ENCODE results near the gene CEP72.

Gene CEP72

DNA sequence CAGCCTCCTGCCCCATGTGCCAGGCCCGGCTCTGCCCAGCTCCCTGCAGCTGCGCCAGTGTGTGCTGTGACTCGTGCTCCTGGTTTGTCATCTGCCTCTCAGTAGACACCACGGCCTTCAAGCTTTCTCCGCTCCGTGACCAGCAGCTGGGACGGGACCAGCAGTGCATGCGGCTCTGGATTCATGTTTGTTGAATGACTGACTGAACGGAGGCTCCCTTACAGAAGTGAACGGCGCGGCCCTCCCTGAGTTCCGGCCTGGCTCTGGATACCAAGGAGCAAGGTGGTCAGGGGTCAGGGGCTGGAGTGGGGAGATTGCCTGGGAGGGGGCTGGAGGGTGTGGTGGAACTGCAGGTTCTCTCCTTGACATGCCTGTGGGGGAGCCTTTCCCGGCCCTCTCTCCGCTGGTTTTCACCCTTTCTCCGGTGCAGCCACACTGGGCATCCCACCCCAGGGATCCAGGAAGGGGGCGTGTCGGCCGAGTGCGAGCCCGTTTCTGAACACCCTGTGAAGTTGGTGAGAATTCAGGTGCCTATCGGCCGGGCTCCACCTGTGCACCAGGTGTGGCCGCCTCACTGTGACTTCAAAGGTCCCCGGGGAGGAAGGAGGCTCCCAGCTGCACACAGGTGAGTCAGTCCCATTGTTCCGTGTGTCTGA is 11.1 kb upstream of the CEP72 start:
- no peak for DNase-seq (ENCODE audit: low spot score)
- no peaks in the 10 kb centered on the region for H3K4me1 ChIP-seq (ENCODE audit: control insufficient read depth in 2 of 2, insufficient read depth in 1 of 2, low read depth in 1 of 2, low read length in 2 of 2)
- H2AK5ac ChIP-seq (ENCODE audit: low read depth, low read length), result no peak overlapping the region
- H2AFZ ChIP-seq (ENCODE audit: low read length), result no peak overlapping the region
- no peak overlapping the region for H3K4me3 ChIP-seq (ENCODE audit: low read length in 2 of 2)
- H3K4me2 ChIP-seq (ENCODE audit: insufficient read depth, low read length, poor library complexity, severe bottlenecking), result no peak overlapping the region
- no peak overlapping the region for H3K4ac ChIP-seq (ENCODE audit: low read length)
- H4K91ac ChIP-seq (ENCODE audit: low read depth, low read length, poor library complexity), result no peak overlapping the region
- no peak overlapping the region for H3K23ac ChIP-seq (ENCODE audit: low read depth, low read length, poor library complexity)
- no peak overlapping the region for H3K18ac ChIP-seq (ENCODE audit: low read length)
- no peak overlapping the region for H3K14ac ChIP-seq (ENCODE audit: low read length)
- no peak overlapping the region for H3K27ac ChIP-seq (replicated peaks; ENCODE audit: low read length)
- no peak overlapping the region for H2BK120ac ChIP-seq (ENCODE audit: low read depth, low read length)
- H3K27me3 ChIP-seq (ENCODE audit: control insufficient read depth in 3 of 3, insufficient read depth in 3 of 3, low read depth in 1 of 3, low read length in 3 of 3), result peaks cover 0 to 35% (median 0%) of the 10 kb centered on the region in 3 experiments
- no peak overlapping the region for H2BK15ac ChIP-seq (ENCODE audit: low read length)
- no peak overlapping the region for H4K8ac ChIP-seq (ENCODE audit: low read depth, low read length)
- no peak overlapping the region for H2BK5ac ChIP-seq (ENCODE audit: low read length)
- no peak overlapping the region for H2BK12ac ChIP-seq (ENCODE audit: low read length)
- H3K36me3 ChIP-seq (replicated peaks in 1 of 2; ENCODE audit: control insufficient read depth in 2 of 2, insufficient read depth in 2 of 2, low read length in 2 of 2), result no peaks in the 10 kb centered on the region
- H3K79me1 ChIP-seq (ENCODE audit: low read depth, low read length), result no peaks in the 10 kb centered on the region
- WGBS, 2 donors (ENCODE audit: extremely low coverage in 2 of 2, insufficient read length in 2 of 2, insufficient replicate concordance in 1 of 2), result no CpG with 5 or more reads among the region's 26 CpGs
- H3K9me3 ChIP-seq (replicated peaks in 1 of 2; ENCODE audit: control insufficient read depth in 2 of 2, insufficient read depth in 1 of 2, low read depth in 1 of 2, low read length in 2 of 2), result no peaks in the 10 kb centered on the region
- H3K9ac ChIP-seq (ENCODE audit: low read depth, low read length, poor library complexity), result no peak overlapping the region

- Histone ChIP-seq H4K91ac (ENCODE audit: low read depth, low read length, poor library complexity) (no peak overlapping the region), H3K4me2 (ENCODE audit: insufficient read depth, low read length, poor library complexity, severe bottlenecking) (no peak overlapping the region), H3K4ac (ENCODE audit: low read length) (no peak overlapping the region), H2BK12ac (ENCODE audit: low read length) (no peak overlapping the region), H3K14ac (ENCODE audit: low read length) (no peak overlapping the region), H3K18ac (ENCODE audit: low read length) (peak overlapping the region; percentile 13), H3K4me1 (ENCODE audit: control insufficient read depth in 2 of 2, insufficient read depth in 1 of 2, low read depth in 1 of 2, low read length in 2 of 2) (no peaks in the 10 kb centered on the region), H3K9me3 (replicated peaks in 1 of 2; ENCODE audit: control insufficient read depth in 2 of 2, insufficient read depth in 1 of 2, low read depth in 1 of 2, low read length in 2 of 2) (no peaks in the 10 kb centered on the region), H3K27me3 (ENCODE audit: control insufficient read depth in 3 of 3, insufficient read depth in 3 of 3, low read depth in 1 of 3, low read length in 3 of 3) (peaks cover 0 to 26% (median 0%) of the 10 kb centered on the region in 3 experiments), H2BK15ac (ENCODE audit: low read length) (peak overlapping the region; percentile 26), H2AFZ (ENCODE audit: low read length) (no peak overlapping the region), H3K36me3 (replicated peaks in 1 of 2; ENCODE audit: control insufficient read depth in 2 of 2, insufficient read depth in 2 of 2, low read length in 2 of 2) (no peaks in the 10 kb centered on the region), H4K8ac (ENCODE audit: low read depth, low read length) (no peak overlapping the region), H2AK5ac (ENCODE audit: low read depth, low read length) (no peak overlapping the region), H3K23ac (ENCODE audit: low read depth, low read length, poor library complexity) (no peak overlapping the region), H2BK120ac (ENCODE audit: low read depth, low read length) (no peak overlapping the region), H3K27ac (replicated peaks; ENCODE audit: low read length) (no peak overlapping the region), H3K4me3 (ENCODE audit: low read length in 2 of 2) (no peak overlapping the region), H3K79me1 (ENCODE audit: low read depth, low read length) (no peaks in the 10 kb centered on the region), H3K9ac (ENCODE audit: low read depth, low read length, poor library complexity) (no peak overlapping the region), H2BK5ac (ENCODE audit: low read length) (no peak overlapping the region)
- no CpG with 5 or more reads among the region's 47 CpGs for WGBS, 2 donors (ENCODE audit: extremely low coverage in 2 of 2, insufficient read length in 2 of 2, insufficient replicate concordance in 1 of 2)
- DNase-seq (ENCODE audit: low spot score), result no peak
Observed at GRCh38 chr5:601771-602465, 10.2 kb upstream of the CEP72 start.

DNA sequence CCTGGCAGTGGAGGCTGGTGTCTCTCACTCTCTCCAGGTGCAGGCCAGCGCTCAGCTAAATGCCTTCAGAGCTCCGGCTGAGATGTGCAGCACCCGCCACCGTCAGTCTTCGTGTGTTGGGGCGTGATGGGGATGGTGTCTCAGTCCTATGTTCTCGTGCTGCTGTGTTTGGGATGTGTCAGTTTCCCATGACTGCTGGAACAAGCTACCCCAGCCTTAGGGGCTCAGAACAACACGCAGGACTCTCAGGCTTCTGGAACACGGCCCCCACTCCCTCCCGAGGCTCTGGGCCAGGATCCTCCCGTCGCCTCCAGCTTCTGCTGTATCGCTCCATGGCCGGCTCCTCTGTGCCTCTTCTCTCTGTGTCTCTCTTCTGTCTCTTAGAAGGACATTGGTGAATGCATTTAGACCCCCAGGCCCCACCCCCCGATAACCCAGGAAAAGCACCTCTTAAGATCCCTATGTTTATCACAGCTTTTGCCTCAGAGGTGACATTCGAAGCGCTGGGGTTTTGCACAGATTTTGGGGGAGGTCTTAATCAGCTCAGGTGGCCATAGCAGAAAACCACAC is 9.6 kb upstream of the CEP72 start:
- peak overlapping the region; percentile 26 for H2BK15ac ChIP-seq (ENCODE audit: low read length)
- peaks cover 0 to 20% (median 0%) of the 10 kb centered on the region in 3 experiments for H3K27me3 ChIP-seq (ENCODE audit: control insufficient read depth in 3 of 3, insufficient read depth in 3 of 3, low read depth in 1 of 3, low read length in 3 of 3)
- no peak overlapping the region for H3K14ac ChIP-seq (ENCODE audit: low read length)
- H3K36me3 ChIP-seq (replicated peaks in 1 of 2; ENCODE audit: control insufficient read depth in 2 of 2, insufficient read depth in 2 of 2, low read length in 2 of 2), result no peaks in the 10 kb centered on the region
- H4K91ac ChIP-seq (ENCODE audit: low read depth, low read length, poor library complexity), result no peak overlapping the region
- no peak overlapping the region for H3K4me3 ChIP-seq (ENCODE audit: low read length in 2 of 2)
- no peak overlapping the region for H2BK5ac ChIP-seq (ENCODE audit: low read length)
- H3K9me3 ChIP-seq (replicated peaks in 1 of 2; ENCODE audit: control insufficient read depth in 2 of 2, insufficient read depth in 1 of 2, low read depth in 1 of 2, low read length in 2 of 2), result no peaks in the 10 kb centered on the region
- no peak overlapping the region for H4K8ac ChIP-seq (ENCODE audit: low read depth, low read length)
- no peak overlapping the region for H3K4me2 ChIP-seq (ENCODE audit: insufficient read depth, low read length, poor library complexity, severe bottlenecking)
- H2BK120ac ChIP-seq (ENCODE audit: low read depth, low read length), result no peak overlapping the region
- no peak overlapping the region for H3K9ac ChIP-seq (ENCODE audit: low read depth, low read length, poor library complexity)
- no peak overlapping the region for H3K4ac ChIP-seq (ENCODE audit: low read length)
- H2AFZ ChIP-seq (ENCODE audit: low read length), result no peak overlapping the region
- no peak overlapping the region for H3K23ac ChIP-seq (ENCODE audit: low read depth, low read length, poor library complexity)
- no CpG with 5 or more reads among the region's 17 CpGs for WGBS, 2 donors (ENCODE audit: extremely low coverage in 2 of 2, insufficient read length in 2 of 2, insufficient replicate concordance in 1 of 2)
- no peak overlapping the region for H3K18ac ChIP-seq (ENCODE audit: low read length)
- H3K4me1 ChIP-seq (ENCODE audit: control insufficient read depth in 2 of 2, insufficient read depth in 1 of 2, low read depth in 1 of 2, low read length in 2 of 2), result no peaks in the 10 kb centered on the region
- no peak for DNase-seq (ENCODE audit: low spot score)
- H2BK12ac ChIP-seq (ENCODE audit: low read length), result no peak overlapping the region
- H3K79me1 ChIP-seq (ENCODE audit: low read depth, low read length), result no peaks in the 10 kb centered on the region
- no peak overlapping the region for H3K27ac ChIP-seq (replicated peaks; ENCODE audit: low read length)
- no peak overlapping the region for H2AK5ac ChIP-seq (ENCODE audit: low read depth, low read length)
